ENCODE results near the gene NIT2. TPM values are rescaled to one million over a fixed set of nuclear protein-coding genes. Genes with fewer than 3 reads are reported as not detected.
"Not testable (repeated sequence)": the region's sequence is repeated elsewhere in the genome, so short reads cannot be mapped to it uniquely, and the experiment has no call there.

Gene NIT2
- total and polyA plus RNA-seq, 9 donors = 13.5 to 45.2 (median 34.8) TPM

DNA sequence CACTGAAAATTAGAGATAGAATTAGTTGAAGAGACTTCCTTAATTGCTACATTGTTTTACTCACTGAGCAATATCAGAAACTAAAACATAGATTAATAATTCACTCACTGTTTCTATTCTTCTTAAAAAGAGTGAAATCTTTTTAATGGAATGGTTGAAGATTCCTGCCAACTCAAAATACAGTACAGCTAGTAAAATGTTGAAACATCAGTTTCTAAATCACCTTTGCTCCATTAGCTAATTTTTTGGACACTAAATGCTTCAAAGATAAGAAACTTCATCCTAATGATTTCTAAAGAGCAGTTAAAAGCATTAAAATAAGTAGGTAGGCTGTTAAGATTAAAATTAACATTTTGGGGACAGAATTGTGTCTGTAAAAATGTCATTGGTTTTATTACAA, 10.5 kb upstream of the NIT2 start:
- Histone ChIP-seq H3K4me3 (no peak overlapping the region), H3K9me3 (no peaks in the 10 kb centered on the region), H3K27ac (no peak overlapping the region), H3K36me3 (no peaks in the 10 kb centered on the region), H3K27me3 (no peaks in the 10 kb centered on the region), H3K4me1 (ENCODE audit: insufficient read depth) (no peaks in the 10 kb centered on the region)
- TF ChIP-seq EP300 (IDR thresholded peaks at IDR 0.05) (no peak), POLR2A (IDR thresholded peaks at IDR 0.05) (no peak)
- TF ChIP-seq, protein P1, sequence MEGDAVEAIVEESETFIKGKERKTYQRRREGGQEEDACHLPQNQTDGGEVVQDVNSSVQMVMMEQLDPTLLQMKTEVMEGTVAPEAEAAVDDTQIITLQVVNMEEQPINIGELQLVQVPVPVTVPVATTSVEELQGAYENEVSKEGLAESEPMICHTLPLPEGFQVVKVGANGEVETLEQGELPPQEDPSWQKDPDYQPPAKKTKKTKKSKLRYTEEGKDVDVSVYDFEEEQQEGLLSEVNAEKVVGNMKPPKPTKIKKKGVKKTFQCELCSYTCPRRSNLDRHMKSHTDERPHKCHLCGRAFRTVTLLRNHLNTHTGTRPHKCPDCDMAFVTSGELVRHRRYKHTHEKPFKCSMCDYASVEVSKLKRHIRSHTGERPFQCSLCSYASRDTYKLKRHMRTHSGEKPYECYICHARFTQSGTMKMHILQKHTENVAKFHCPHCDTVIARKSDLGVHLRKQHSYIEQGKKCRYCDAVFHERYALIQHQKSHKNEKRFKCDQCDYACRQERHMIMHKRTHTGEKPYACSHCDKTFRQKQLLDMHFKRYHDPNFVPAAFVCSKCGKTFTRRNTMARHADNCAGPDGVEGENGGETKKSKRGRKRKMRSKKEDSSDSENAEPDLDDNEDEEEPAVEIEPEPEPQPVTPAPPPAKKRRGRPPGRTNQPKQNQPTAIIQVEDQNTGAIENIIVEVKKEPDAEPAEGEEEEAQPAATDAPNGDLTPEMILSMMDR (IDR thresholded peaks at IDR 0.05) = no peak
- DNase-seq = no peak
- intact Hi-C loops (cut with DNase I) = loop anchor here in 1 of 4 donors (10.0 kb wide), 1 partner anchor 71 kb away; no protein-coding TSS in a partner anchor

DNA sequence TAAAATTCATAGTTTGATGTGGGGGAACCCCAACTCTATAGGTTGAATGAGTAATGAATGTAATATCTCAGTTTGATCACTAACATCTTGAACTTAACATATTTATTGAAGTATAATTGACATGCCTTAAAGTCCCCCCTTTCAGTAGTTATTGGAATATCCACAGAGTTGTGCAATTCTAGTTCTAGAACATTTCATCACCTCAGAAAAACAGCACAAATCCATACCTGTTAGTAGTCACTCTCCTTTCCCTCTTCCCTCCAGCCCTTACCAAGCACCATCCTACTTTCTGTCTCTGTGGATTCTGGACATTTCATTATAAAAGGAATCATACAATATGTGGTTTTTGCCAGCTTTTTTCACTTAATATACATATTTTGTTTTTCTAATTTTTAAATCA, 8.7 kb upstream of the NIT2 start:
- intact Hi-C loops (cut with DNase I) = loop anchor here in 1 of 4 donors (10.0 kb wide), 1 partner anchor 69 kb away; no protein-coding TSS in a partner anchor
- no peaks in the 10 kb centered on the region for H3K36me3 ChIP-seq
- H3K27me3 ChIP-seq = no peaks in the 10 kb centered on the region
- H3K27ac ChIP-seq = no peak overlapping the region
- TF ChIP-seq EP300 (IDR thresholded peaks at IDR 0.05) (no peak), POLR2A (IDR thresholded peaks at IDR 0.05) (no peak)
- TF ChIP-seq, protein P1 (IDR thresholded peaks at IDR 0.05) = no peak
- H3K4me3 ChIP-seq = no peak overlapping the region
- no peaks in the 10 kb centered on the region for H3K9me3 ChIP-seq
- no peaks in the 10 kb centered on the region for H3K4me1 ChIP-seq (ENCODE audit: insufficient read depth)
- DNase-seq = no peak

- H3K27ac ChIP-seq; H3K27me3 ChIP-seq; H3K4me1 ChIP-seq (ENCODE audit: insufficient read depth); H3K36me3 ChIP-seq; H3K4me3 ChIP-seq; DNase-seq; H3K9me3 ChIP-seq: not testable (repeated sequence)
- WGBS, 3 donors = 97 to 99% (median 97%) methylated on average over 5 of the region's 5 CpGs
- intact Hi-C loops (cut with DNase I) = loop anchor here in 1 of 4 donors (10.0 kb wide), 1 partner anchor 67 kb away; no protein-coding TSS in a partner anchor
Measured at GRCh38 chr3:100327377-100327776, 7.2 kb upstream of the NIT2 start.

DNA sequence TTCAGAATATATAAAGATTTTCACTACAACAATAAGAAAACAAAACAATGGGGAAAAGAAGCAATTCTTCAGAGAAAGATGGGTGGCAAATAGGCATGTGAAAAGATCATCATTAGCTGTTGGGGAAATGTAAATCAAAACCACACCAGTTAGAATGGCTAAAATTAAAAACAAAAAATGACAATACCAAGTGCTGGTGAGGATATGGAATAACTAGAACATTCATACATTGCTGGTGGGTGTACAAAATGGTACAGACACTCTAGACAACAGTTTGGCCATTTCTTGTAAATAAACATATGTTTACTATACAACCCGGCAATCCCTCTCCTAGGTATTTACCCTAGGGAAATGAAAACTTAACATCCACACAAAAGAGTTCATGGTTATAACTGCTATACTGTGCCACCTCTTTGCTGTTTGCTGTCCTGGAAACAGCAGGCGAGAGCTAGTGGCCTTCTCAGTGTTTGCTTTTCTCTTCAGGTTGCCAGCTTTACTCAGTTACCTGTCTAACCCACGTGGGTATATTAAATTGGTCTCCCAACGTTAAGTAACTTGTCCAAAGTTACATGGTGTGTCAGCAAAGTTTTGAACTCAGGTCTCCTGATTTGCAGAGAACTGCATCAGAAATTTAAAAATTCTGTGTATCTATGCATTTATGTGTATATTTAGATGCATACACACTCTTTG, 4.6 kb upstream of the NIT2 start:
- Histone ChIP-seq H3K4me1 (ENCODE audit: insufficient read depth) (peaks cover 2% of the 10 kb centered on the region), H3K4me3 (no peak overlapping the region), H3K36me3 (no peaks in the 10 kb centered on the region), H3K27ac (no peak overlapping the region), H3K27me3 (no peaks in the 10 kb centered on the region), H3K9me3 (no peaks in the 10 kb centered on the region)
- WGBS, 3 donors = 80 to 87% (median 83%) methylated on average over 4 of the region's 4 CpGs
- no peak for DNase-seq
- intact Hi-C loops (cut with DNase I) = loop anchor here in 1 of 4 donors (10.0 kb wide), 1 partner anchor 65 kb away; no protein-coding TSS in a partner anchor
- TF ChIP-seq, protein P1 (IDR thresholded peaks at IDR 0.05) = no peak
- TF ChIP-seq EP300 (IDR thresholded peaks at IDR 0.05) (no peak), POLR2A (IDR thresholded peaks at IDR 0.05) (no peak)

- no peak for DNase-seq
- Histone ChIP-seq H3K4me1 (ENCODE audit: insufficient read depth) (peaks cover 5% of the 10 kb centered on the region), H3K27ac (no peak overlapping the region), H3K9me3 (no peaks in the 10 kb centered on the region), H3K4me3 (no peak overlapping the region), H3K36me3 (no peaks in the 10 kb centered on the region), H3K27me3 (no peaks in the 10 kb centered on the region)
- TF ChIP-seq EP300 (IDR thresholded peaks at IDR 0.05) (no peak), POLR2A (IDR thresholded peaks at IDR 0.05) (no peak)
- TF ChIP-seq, protein P1 (IDR thresholded peaks at IDR 0.05) = no peak
- intact Hi-C loops (cut with DNase I) = no loop called here
- WGBS, 3 donors = 84 to 90% (median 89%) methylated on average over 5 of the region's 5 CpGs
Measured at GRCh38 chr3:100330651-100331050, 3.9 kb upstream of the NIT2 start.
